T-helper 22 cell (primary cell): ENCODE results near the gene DDX18.
"Not testable (repeated sequence)": the region's sequence is repeated elsewhere in the genome, so short reads cannot be mapped to it uniquely, and the experiment has no call there.

ENCODE experiments used
- DNase-seq: peaks from one replicate; pipeline ENCODE4 v3.0.0-alpha.2; 2020; ENCODE audit warnings: low read depth

DDX18 gene

GRCh38 chr2:117814417-117815264, at the start of gene DDX18:
DDX18 (plus strand) TSS chr2:117814691; CDS start chr2:117814778, 87 bp downstream.
- DNase-seq = peak; percentile 97

- no peak for DNase-seq
Measured at GRCh38 chr2:117770730-117771129, 43.8 kb upstream of the DDX18 start.

DNA sequence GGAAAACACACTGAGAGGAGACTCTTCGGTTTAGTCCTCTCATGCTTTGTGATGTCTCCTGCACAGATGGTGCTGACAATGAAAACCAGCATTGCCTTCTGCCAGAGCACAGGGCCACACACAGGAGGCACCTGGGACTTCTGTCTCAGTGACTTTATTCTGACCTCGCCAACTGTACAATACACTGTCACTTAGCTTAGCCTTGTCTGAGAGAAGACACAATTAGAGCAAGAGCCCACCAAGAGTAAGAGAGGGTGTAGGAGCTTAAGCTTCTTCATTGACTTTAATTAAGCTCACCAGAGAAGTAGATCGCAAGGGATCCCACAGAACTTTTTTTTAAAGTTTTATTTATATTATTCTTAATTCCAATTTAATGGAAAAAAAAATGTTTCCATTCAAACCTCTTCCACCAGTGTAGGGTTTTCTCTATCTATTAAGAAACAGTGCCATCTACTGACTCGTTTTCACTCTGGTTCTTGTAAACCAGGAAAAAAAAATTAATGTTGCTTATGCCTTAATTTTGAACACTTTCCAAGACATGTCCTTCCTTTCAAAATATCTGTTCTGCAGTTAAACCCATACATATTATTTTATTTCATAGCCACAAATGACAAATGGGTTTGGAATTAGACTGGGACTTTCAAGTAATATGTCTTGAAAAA, 42.4 kb upstream of the DDX18 start:
- no peak for DNase-seq

DNA sequence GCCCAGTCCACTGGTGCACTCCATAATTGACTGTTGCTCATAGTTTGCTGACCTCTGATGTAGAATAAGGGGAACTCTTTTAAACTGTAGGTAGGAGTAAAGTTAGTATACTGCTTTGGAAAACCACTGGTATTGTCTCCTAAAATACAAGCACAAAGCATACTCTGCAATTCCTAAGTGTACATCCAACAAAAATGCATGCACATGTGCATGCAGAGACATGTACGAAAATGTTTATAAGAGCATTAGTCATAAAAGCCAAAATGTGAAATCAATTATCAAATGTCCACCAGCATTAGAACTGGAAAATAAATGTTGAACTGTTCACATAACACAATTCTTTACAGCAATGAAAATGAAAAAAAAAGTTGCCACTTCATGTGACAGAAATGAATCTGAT, 39.8 kb upstream of the DDX18 start:
- DNase-seq = no peak

DNA sequence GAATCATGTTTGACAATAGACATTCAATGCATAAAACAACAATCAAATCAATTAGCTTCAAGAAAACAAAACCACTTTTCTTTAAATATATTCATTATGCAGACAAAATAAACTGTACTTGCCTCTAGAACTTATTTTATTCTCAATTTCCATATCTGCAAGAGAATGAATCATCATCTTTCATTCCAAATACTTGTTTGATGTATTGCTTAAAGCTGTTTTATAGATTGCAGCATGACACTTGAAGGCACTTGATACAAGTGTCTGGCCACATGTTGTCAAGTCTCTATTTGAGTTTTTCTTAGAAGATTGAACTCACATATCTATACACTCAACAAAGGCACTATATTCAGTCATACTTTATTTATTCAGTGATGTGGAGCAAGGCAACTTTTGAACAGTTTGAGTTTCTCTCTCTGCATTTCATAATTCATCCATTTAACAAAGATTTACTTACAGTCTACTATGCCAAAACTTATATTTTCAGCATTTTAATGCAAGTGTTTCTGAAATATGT, 38.7 kb upstream of the DDX18 start:
- no peak for DNase-seq

- DNase-seq = no peak
Measured at GRCh38 chr2:117776888-117777287, 37.6 kb upstream of the DDX18 start.

- DNase-seq = no peak
Measured at GRCh38 chr2:117785740-117786139, 28.8 kb upstream of the DDX18 start.

GRCh38 chr2:117786520-117786919, 28.0 kb upstream of the DDX18 start:
- no peak for DNase-seq

DNA sequence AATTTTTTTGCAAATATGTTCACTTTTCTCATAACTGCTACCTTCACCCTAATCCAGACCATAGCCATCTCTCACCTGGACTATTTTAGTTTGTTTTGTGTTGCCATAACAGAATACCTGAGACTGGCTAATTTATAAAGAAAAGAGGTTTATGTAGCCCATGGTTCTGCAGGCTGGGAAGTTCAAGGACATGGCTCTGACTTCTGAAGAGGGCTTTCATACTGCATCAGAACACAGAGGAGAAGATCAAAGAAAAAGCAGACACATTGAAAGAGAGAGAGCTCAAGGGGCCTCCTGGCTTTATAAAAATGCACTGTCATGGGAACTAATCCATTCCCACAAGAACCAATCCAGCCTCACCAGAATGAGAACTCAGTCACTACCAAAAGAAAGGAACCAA, 25.0 kb upstream of the DDX18 start:
- DNase-seq = no peak

GRCh38 chr2:117794668-117795067, 19.8 kb upstream of the DDX18 start:
- no peak for DNase-seq

- no peak for DNase-seq
Measured at GRCh38 chr2:117801826-117802225, 12.7 kb upstream of the DDX18 start.

DNA sequence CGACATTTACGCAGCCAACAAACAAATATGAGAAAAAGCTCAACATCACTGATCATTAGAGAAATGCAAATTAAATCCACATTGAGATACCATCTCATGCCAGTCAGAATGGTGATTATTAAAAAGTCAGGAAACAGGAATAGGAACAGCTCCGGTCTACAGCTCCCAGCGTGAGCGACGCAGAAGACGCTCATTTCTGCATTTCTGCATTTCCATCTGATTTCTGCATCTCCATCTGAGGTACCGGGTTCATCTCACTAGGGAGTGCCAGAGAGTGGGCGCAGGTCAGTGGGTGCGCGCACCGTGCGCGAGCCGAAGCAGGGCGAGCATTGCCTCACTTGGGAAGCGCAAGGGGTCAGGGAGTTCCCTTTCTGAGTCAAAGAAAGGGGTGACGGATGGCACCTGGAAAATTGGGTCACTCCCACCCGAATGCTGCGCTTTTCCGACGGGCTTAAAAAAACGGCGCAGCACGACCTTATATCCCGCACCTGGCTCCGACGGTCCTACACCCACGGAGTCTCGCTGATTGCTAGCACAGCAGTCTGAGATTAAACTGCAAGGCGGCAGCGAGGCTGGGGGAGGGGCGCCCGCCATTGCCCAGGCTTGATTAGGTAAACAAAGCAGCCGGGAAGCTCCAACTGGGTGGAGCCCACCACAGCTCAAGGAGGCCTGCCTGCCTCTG, 10.7 kb upstream of the DDX18 start:
- DNase-seq = not testable (repeated sequence)

DNA sequence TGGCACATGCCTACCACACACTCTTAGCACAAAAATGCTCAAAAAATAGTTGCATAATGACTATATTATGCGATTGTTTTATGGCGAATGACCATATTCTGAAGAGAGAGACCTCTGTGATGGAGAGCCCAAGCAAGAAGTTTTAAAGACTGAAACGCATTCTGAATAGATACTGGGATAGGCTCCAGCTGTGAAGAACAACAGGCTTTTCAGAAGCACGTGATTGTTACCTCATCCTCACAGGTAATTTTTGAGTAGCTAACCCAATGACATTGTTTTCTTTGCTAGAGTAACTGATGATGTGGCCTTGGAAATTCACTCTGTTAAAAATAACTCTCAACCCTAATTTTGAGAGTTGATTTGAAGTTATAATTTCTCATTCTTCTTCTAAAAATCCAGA, 2.0 kb upstream of the DDX18 start:
- no peak for DNase-seq

DNA sequence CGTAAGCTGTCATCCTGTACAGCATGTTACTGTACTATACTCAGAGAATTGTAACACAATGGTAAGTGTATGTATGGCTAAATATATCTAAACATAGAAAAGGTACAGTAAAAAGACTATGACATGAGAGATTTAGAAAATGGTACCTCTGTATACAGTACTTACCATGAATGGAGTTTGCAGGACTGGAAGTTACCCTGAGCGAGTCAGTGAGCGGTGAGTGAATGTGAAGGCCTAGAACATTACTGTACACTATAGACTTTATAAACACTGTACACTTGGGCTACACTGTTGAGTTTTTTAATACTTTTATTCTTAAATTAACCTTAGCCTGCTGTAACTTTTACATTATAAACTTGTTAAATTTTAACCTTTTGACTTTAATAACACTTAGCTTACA, 1.5 kb downstream of the DDX18 start:
- no peak for DNase-seq

DNA sequence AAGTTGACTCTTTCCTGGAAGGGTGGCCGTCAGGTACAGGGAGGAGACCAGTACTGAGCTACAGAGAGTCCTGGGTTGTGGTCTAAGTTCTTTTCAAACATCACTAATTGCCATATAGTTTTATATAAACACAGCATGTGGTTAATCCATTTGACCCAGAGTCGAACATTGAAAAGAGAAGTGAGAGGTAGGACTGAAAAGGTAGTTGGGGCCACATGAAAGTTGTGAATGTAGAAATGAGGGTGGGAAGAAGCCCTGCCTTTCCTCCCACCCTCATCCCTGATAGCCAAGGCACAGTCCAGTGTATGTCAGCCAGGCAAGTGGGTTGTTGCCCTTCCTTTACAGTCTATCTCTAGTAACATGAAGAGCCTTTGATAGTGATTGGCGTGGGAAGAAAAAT, 4.4 kb downstream of the DDX18 start:
- no peak for DNase-seq

DNA sequence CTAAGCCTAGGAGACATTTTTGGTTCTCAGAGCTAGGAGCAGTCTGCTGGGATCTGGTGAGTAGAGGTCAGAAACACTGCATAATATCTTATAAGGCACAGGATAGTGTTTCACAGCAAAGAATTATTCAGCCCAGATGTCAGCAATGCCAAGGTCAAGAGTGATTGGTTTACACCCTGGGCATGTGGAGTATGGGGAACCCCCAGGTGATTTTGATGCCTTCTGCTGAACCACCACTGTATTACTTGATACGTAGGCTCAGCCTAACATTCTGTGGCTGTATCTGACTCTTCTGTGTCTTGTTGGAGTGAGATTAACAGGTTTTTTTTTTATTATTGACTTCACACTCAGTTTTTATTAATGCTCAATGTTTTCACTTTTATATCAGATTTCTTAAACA, 6.0 kb downstream of the DDX18 start:
- DNase-seq = no peak

DNA sequence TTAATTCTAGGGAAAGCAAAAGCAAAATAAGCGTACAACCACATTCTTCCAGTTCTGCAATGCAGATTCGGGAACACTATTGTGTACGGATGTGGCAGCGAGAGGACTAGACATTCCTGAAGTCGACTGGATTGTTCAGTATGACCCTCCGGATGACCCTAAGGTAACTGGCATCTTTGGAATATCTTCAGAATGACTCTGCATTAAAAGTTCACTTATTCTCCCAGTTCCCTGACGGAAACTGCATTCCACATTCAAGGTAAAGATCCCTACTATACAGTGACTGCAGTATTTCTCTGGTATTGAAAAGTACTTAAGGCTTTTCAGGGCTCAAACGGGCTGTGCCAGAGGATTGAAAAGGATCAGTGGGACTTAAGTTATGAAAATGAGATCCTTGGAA, 10.9 kb downstream of the DDX18 start:
- DNase-seq = no peak

GRCh38 chr2:117827464-117827863, 13.0 kb downstream of the DDX18 start:
- not testable (repeated sequence) for DNase-seq

DNA sequence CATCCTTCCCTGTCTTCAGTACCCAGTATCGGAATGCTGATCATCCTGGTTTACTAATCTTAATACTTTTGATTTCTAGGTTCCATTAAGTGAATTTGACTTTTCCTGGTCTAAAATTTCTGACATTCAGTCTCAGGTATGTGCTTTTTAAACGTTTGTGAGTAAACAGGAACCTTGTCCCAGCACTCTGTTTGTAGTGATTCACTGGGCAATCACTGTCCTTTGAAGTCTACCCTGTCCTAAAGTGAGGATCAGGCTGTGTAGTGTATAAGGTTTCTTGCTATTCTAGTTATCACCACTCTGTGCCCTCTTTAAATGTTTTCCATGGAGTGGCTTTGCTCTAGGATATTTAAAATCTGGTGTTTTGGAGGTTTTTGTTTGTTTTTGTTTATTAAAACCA, 14.4 kb downstream of the DDX18 start:
- no peak for DNase-seq

GRCh38 chr2:117832332-117832731, 17.8 kb downstream of the DDX18 start:
- no peak for DNase-seq

DNA sequence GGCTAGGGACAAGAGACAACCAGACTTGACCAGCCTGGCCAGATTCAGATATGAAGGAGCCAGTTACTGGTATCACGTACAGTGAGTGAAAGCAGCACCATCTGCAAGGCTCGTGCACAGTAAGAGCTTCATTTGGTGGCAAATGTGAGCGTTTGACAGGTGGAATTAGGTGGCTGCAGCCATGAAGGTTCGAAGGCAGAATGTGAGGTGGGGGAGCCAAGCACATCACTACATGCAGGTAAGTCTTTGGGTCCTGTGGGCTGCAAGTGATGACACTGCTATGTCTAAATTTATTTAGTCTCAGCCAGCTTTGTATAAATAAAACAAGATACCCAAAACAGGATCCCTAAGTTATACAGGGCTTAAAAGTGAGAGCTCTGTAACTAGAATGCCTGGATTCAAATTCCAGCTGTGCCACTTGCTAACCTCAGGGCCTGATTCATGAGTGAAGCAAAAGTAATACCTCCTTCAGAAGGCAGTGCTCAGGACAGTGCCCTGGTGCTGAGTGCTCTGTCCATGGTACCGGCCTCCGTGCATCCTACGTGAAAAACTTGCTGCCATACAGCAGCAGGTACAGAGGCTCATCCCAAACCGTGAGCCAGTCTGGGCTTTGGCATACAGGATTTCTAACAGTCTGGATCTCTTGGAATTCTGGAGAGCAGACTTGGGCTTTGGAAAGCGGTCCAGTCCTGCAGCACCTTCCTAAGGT, 18.6 kb downstream of the DDX18 start:
- no peak for DNase-seq

DNA sequence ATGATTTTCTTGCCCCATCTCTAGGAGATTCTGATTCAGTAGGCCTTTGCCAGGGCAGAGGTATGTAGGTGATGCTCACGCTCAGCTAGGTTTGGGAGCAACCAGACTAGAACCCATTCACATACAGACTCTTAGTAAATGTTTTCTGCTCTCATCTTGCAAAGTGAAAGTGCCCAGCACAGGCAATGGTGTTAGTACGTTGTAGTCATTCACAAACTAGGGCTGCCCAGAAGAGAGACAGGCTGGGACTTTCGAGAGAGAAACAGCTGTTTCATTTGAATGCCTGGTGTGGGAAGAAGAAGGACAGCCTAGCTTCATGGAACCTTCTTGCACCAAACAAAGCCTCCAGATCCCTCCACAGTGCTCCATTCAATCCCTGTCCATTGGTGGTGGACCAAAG, 19.4 kb downstream of the DDX18 start:
- no peak for DNase-seq
